SK-N-MC (cell line): ENCODE data around the gene EEIG2.
"Not testable (repeated sequence)": the region's sequence is repeated elsewhere in the genome, so short reads cannot be mapped to it uniquely, and the experiment has no call there.

Experiments
- EZH2 ChIP-seq: fragments of 200-600 bp; sonication (generic); IDR thresholded peaks from one replicate; pipeline ENCODE4 v1.6.1; 2017; ENCODE audit warnings: antibody characterized with exemption
- FOXP2 ChIP-seq: optimal IDR thresholded peaks from 2 replicates; pipeline ENCODE3; 2011; ENCODE audit warnings: mild to moderate bottlenecking, moderate library complexity; ENCODE audit not compliant: insufficient read depth; ENCODE audit errors: extremely low read length, control extremely low read depth
- POLR2AphosphoS5 ChIP-seq: IDR thresholded peaks from 2 replicates; pipeline ENCODE4 v1.6.1; 2012; ENCODE audit warnings: mild to moderate bottlenecking, low read depth, low read length, borderline replicate concordance

- not testable (repeated sequence) for TF ChIP-seq POLR2AphosphoS5, EZH2, FOXP2
Measured at GRCh38 chr1:108536021-108536420, 23.9 kb upstream of the EEIG2 start.
